Chondrocyte (in vitro differentiated cells): ENCODE results near the gene ZNF800. TPM values are rescaled to one million over a fixed set of nuclear protein-coding genes. Genes with fewer than 3 reads are reported as not detected.

Experiments
- DNase-seq: peaks from one replicate; pipeline ENCODE4 v3.0.0; 2021; ENCODE audit warnings: mixed read lengths, low spot score
- H3K27ac Mint-ChIP-seq: one replicate; pipeline ENCODE4 v1.8.0; 2021; ENCODE audit warnings: mild to moderate bottlenecking, moderate library complexity, mixed read lengths; ENCODE audit not compliant: unreplicated experiment
- H3K27me3 Mint-ChIP-seq: 2 replicates; pipeline ENCODE4 v1.8.0; 2021; ENCODE audit warnings: low read depth, mixed read lengths
- H3K36me3 Mint-ChIP-seq: 2 replicates; pipeline ENCODE4 v1.8.0; 2021; ENCODE audit warnings: low read depth, mixed read lengths
- H3K4me1 Mint-ChIP-seq: 2 replicates; pipeline ENCODE4 v1.8.0; 2021; ENCODE audit warnings: low read depth, mild to moderate bottlenecking, mixed read lengths
- H3K4me3 Mint-ChIP-seq: one replicate; pipeline ENCODE4 v1.8.0; 2021; ENCODE audit warnings: mild to moderate bottlenecking, moderate library complexity, mixed read lengths; ENCODE audit not compliant: unreplicated experiment
- H3K9me3 Mint-ChIP-seq: 2 replicates; pipeline ENCODE4 v1.8.0; 2021; ENCODE audit warnings: low read depth, mixed read lengths
- total RNA-seq: library from RNA; stranded (reverse); gene quantifications from 3 replicates; pipeline ENCODE4 v1.2.1, GENCODE V29; 2021
- TF ChIP-seq, protein P1 (sequence below): fragments of 200-600 bp; sonication (generic); IDR thresholded peaks from 2 replicates; pipeline ENCODE4 v1.5.0; 2021; ENCODE audit warnings: antibody characterized with exemption, mild to moderate bottlenecking, moderate library complexity

The ZNF800 gene
- total RNA-seq, 1 donor from 2014 or later, result 30.5 TPM

DNA sequence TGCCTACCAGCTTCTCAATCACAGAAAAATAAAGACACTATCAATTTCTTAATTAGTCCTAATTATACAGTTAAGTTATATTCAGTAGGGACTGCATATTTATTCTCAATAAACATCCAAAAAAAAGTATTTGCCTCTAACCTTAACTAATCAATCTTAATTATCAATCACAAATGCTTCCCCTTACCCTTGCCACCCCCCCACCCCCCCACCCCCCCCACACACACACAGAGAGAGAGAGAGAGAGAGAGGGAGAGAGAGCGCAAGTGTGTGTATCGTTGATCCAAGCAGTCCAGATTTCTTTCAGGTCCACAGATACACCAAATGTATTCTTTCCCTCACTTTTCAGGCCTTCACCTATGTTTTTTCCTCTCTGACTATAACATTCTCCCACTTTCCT is 12.9 kb downstream of the ZNF800 start:
- no peak for DNase-seq
- Mint-ChIP-seq H3K9me3 (no peaks in the 10 kb centered on the region), H3K4me3 (no peak overlapping the region), H3K36me3 (peaks cover 5% of the 10 kb centered on the region), H3K4me1 (peaks cover 9% of the 10 kb centered on the region), H3K27ac (no peak overlapping the region), H3K27me3 (no peaks in the 10 kb centered on the region)
- TF ChIP-seq, protein P1, sequence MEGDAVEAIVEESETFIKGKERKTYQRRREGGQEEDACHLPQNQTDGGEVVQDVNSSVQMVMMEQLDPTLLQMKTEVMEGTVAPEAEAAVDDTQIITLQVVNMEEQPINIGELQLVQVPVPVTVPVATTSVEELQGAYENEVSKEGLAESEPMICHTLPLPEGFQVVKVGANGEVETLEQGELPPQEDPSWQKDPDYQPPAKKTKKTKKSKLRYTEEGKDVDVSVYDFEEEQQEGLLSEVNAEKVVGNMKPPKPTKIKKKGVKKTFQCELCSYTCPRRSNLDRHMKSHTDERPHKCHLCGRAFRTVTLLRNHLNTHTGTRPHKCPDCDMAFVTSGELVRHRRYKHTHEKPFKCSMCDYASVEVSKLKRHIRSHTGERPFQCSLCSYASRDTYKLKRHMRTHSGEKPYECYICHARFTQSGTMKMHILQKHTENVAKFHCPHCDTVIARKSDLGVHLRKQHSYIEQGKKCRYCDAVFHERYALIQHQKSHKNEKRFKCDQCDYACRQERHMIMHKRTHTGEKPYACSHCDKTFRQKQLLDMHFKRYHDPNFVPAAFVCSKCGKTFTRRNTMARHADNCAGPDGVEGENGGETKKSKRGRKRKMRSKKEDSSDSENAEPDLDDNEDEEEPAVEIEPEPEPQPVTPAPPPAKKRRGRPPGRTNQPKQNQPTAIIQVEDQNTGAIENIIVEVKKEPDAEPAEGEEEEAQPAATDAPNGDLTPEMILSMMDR, result no peak

DNA sequence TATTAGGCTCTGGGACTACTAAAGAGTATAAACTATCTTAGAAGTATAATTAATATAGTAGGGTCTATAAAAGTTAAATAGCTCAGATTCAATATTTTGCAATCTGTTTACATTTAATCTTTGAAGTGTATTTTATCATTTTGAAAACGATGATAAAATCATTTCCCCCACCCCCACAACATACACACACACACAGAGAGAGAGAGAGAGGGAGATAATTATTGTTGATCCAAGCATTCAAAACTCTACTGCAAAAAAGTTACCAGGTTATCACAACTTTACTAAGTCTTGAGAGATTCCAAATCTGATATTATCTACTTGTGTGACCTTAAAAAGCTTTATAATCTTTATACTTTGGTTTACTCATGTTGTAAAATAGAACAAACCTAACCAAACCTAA is 14.0 kb downstream of the ZNF800 start:
- no peak for DNase-seq
- TF ChIP-seq, protein P1, result no peak
- H3K9me3 Mint-ChIP-seq, result no peaks in the 10 kb centered on the region
- peaks cover 9% of the 10 kb centered on the region for H3K36me3 Mint-ChIP-seq
- H3K4me3 Mint-ChIP-seq, result no peak overlapping the region
- H3K4me1 Mint-ChIP-seq, result peaks cover 9% of the 10 kb centered on the region
- no peak overlapping the region for H3K27ac Mint-ChIP-seq
- no peaks in the 10 kb centered on the region for H3K27me3 Mint-ChIP-seq

DNA sequence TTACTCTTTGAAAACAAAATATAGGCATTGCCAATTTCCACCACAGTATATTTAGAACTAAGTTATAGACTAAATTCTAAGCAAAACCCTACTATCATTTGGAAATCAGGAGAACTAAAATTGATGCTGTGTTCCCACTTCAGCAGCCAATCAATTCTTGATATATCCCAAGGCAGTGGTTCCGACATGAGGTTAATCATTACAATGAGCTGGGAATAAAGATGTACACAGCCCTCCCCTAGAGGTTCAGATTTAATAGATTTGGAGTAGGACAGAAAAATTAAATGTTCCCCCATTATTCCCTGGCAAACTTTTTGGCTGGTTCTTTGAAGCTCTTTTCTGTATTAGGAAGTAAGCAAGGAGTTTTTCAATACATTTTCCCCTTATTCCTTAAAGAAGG is 15.1 kb downstream of the ZNF800 start:
- Mint-ChIP-seq H3K27me3 (no peaks in the 10 kb centered on the region), H3K9me3 (no peaks in the 10 kb centered on the region), H3K27ac (no peak overlapping the region), H3K36me3 (peaks cover 10% of the 10 kb centered on the region), H3K4me3 (no peak overlapping the region), H3K4me1 (peaks cover 3% of the 10 kb centered on the region)
- DNase-seq, result no peak
- TF ChIP-seq, protein P1, result no peak

DNA sequence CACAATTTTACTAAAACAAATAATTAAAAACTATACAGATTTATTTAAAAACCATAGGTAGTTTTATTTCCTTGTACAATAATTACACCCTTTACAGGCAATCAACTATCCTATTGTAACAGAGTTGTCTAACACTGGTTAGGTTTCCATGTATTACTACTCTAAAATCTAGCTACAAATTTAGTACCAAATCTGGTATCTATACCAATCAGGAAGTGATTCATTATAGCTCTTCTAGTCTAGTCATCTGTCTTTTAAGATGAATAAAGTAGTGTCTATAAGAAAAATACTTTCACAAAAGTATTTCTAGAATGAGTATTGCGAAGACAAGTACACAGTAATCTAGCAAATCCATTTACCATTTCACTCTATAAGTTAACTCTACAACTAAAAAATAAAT is 16.9 kb downstream of the ZNF800 start:
- Mint-ChIP-seq H3K27me3 (no peaks in the 10 kb centered on the region), H3K27ac (no peak overlapping the region), H3K9me3 (no peaks in the 10 kb centered on the region), H3K36me3 (peaks cover 12% of the 10 kb centered on the region), H3K4me3 (no peak overlapping the region), H3K4me1 (peaks cover 3% of the 10 kb centered on the region)
- DNase-seq, result no peak
- TF ChIP-seq, protein P1, result no peak

DNA sequence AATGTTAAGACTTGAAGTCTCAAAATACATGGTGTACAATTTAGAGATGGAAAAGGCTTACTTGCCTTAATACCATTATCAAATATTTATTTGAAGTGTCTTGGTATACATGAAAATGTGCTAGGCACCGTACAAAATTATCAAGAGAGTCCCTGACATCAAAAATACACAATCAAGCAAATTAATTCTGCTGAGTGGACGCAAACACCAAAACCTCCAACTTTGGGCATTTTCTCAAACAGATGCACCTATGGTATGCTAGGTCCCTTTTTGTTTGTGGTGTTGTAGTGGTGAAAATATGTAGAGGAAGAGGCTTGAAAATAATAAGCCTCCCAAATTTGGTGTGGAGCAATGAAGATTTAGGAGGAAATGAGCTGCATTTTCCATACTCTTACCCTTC is 24.8 kb downstream of the ZNF800 start:
- no peaks in the 10 kb centered on the region for H3K4me1 Mint-ChIP-seq
- no peak for DNase-seq
- no peaks in the 10 kb centered on the region for H3K9me3 Mint-ChIP-seq
- no peaks in the 10 kb centered on the region for H3K27me3 Mint-ChIP-seq
- peaks cover 9% of the 10 kb centered on the region for H3K36me3 Mint-ChIP-seq
- no peak overlapping the region for H3K4me3 Mint-ChIP-seq
- H3K27ac Mint-ChIP-seq, result no peak overlapping the region
- TF ChIP-seq, protein P1, result no peak
